HCT116 (cell line): ENCODE results near the gene SC5D. TPM values are rescaled to one million over a fixed set of nuclear protein-coding genes. Genes with fewer than 3 reads are reported as not detected.

Experiments used
- ATAC-seq: fragments of 200-7000 bp; cut with Tn5 transposase; 2 replicates; pipeline ENCODE4 v1.9.1; 2020; ENCODE audit warnings: mild to moderate bottlenecking, moderate library complexity
- BruUV-seq: library from RNA; stranded (reverse); fragments of 400-500 nt; replicated peaks from 2 replicates; lab custom pipeline; 2021; lab: Mats Ljungman, UMichigan
- CTCF ChIA-PET: fragments of 300-600 bp; sonication (Branson Sonifier 250); formaldehyde crosslinking; loops from one replicate; lab custom pipeline; 2021; ENCODE audit warnings: antibody characterized with exemption; lab: Charles Lee
- POLR2A ChIA-PET: fragments of 300-600, 350-600 bp; sonication (Branson Sonifier 250); formaldehyde crosslinking; loops from one replicate; lab custom pipeline; 2021; ENCODE audit warnings: antibody characterized with exemption; lab: Charles Lee
- RAD21 ChIA-PET, 2 experiments: fragments of 300-600 bp; sonication (Branson Sonifier 250); formaldehyde crosslinking; loops; one replicate each; lab custom pipeline; 2023; ENCODE audit warnings: low total read pairs in 2 of 2; ENCODE audit not compliant: uncharacterized antibody in 2 of 2, unreplicated experiment in 2 of 2, low non-redundant PET in 1 of 2; lab: Charles Lee
- DNase-seq: peaks from one replicate; pipeline ENCODE4 v3.0.0-alpha.2; 2010; ENCODE audit warnings: low read depth, low spot score
- H2AFZ ChIP-seq: fragments of 200-600 bp; shearing (Covaris generic), sonication (generic); 2 replicates; pipeline ENCODE4 v1.6.1; 2017; ENCODE audit warnings: low read depth, mixed run types, mixed read lengths, antibody characterized with exemption, low read length; ENCODE audit not compliant: poor library complexity, severe bottlenecking
- H3K27ac ChIP-seq: 2 replicates; pipeline ENCODE4 v1.5.1; 2012; ENCODE audit warnings: low read depth, low read length
- H3K27me3 ChIP-seq: fragments of 200-600 bp; sonication (generic); 2 replicates; pipeline ENCODE4 v1.6.1; 2016; ENCODE audit warnings: mixed run types, low read length, mixed read lengths; ENCODE audit not compliant: insufficient read depth
- H3K36me3 ChIP-seq, 2 experiments: fragments of 200-500 bp in 1 of 2; fragments of 200-600 bp in 1 of 2; sonication (Bioruptor generic) in 1 of 2; sonication (generic) in 1 of 2; 2 replicates each; pipeline versions ENCODE4 v1.5.1 to v1.6.1; 2014 to 2016; ENCODE audit warnings: low read length in 2 of 2, inconsistent platforms in 1 of 2, mixed read lengths in 1 of 2, mixed run types in 1 of 2; ENCODE audit not compliant: insufficient read depth in 2 of 2, control insufficient read depth in 1 of 2
- H3K4me1 ChIP-seq, 2 experiments: fragments of 200-600 bp in 1 of 2; sonication (generic) in 1 of 2; 2 replicates each; pipeline versions ENCODE4 v1.5.1 to v1.6.1; 2012 to 2017; ENCODE audit warnings: low read length in 2 of 2, inconsistent platforms in 1 of 2, mild to moderate bottlenecking in 1 of 2, mixed read lengths in 1 of 2, mixed run types in 1 of 2, moderate library complexity in 1 of 2; ENCODE audit not compliant: insufficient read depth in 2 of 2, control insufficient read depth in 1 of 2
- H3K4me2 ChIP-seq: fragments of 200-600 bp; sonication (generic); 2 replicates; pipeline ENCODE4 v1.6.1; 2017; ENCODE audit warnings: mixed run types, low read length, mixed read lengths
- H3K4me3 ChIP-seq, 2 experiments: fragments of 200-600 bp in 1 of 2; sonication (generic) in 1 of 2; replicated peaks in 1 of 2; 2 replicates each; pipeline ENCODE4 v1.5.1; 2011 to 2016; ENCODE audit warnings: low read length in 2 of 2, control low read depth in 1 of 2, low read depth in 1 of 2, mild to moderate bottlenecking in 1 of 2, mixed read lengths in 1 of 2, mixed run types in 1 of 2
- H3K79me2 ChIP-seq: fragments of 200-600 bp; sonication (generic); 2 replicates; pipeline ENCODE4 v1.6.1; 2017; ENCODE audit warnings: mild to moderate bottlenecking, mixed run types, low read length, moderate library complexity, mixed read lengths; ENCODE audit not compliant: insufficient read depth
- H3K9ac ChIP-seq: fragments of 200-600 bp; sonication (generic); 2 replicates; pipeline ENCODE4 v1.6.1; 2016; ENCODE audit warnings: low read length, mixed read lengths
- H3K9me2 ChIP-seq: fragments of 200-600 bp; sonication (generic), shearing (Covaris generic); 2 replicates; pipeline ENCODE4 v1.6.1; 2017; ENCODE audit warnings: mixed run types, mild to moderate bottlenecking, moderate library complexity; ENCODE audit not compliant: insufficient read depth
- H3K9me3 ChIP-seq, 2 experiments: fragments of 200-500 bp in 1 of 2; fragments of 200-600 bp in 1 of 2; sonication (Bioruptor generic) in 1 of 2; sonication (generic) in 1 of 2; 2 replicates each; pipeline ENCODE4 v1.6.1; 2014 to 2017; ENCODE audit warnings: low read length in 2 of 2, mixed read lengths in 2 of 2, inconsistent platforms in 1 of 2, low read depth in 1 of 2, mild to moderate bottlenecking in 1 of 2, mixed run types in 1 of 2, moderate library complexity in 1 of 2; ENCODE audit not compliant: control insufficient read depth in 1 of 2, insufficient read depth in 1 of 2
- H4K20me1 ChIP-seq: fragments of 200-600 bp; sonication (generic), shearing (Covaris generic); 2 replicates; pipeline ENCODE4 v1.6.1; 2017; ENCODE audit warnings: mixed run types, mild to moderate bottlenecking, moderate library complexity; ENCODE audit not compliant: insufficient read depth
- ELF1 ChIP-seq: IDR thresholded peaks from 2 replicates; pipeline ENCODE4 v1.6.1; 2012; ENCODE audit warnings: low read depth, borderline replicate concordance
- EZH2 ChIP-seq: fragments of 200-600 bp; sonication (generic); IDR thresholded peaks from 2 replicates; pipeline ENCODE4 v1.6.1; 2017; ENCODE audit warnings: antibody characterized with exemption, mixed run types
- EZH2phosphoT487 ChIP-seq: fragments of 200-600 bp; IDR thresholded peaks from 2 replicates; pipeline ENCODE4 v1.6.1; 2018; ENCODE audit warnings: antibody characterized with exemption, borderline replicate concordance
- MAX ChIP-seq: IDR thresholded peaks from 2 replicates; pipeline ENCODE4 v1.6.1; 2012
- POLR2A ChIP-seq: IDR thresholded peaks from 2 replicates; pipeline ENCODE4 v1.7.0; 2011; ENCODE audit warnings: borderline replicate concordance; ENCODE audit not compliant: insufficient read depth, insufficient read length; ENCODE audit errors: extremely low read depth
- SIN3A ChIP-seq: IDR thresholded peaks from 2 replicates; pipeline ENCODE4 v1.6.1; 2012; ENCODE audit warnings: low read depth
- SRF ChIP-seq: IDR thresholded peaks from 2 replicates; pipeline ENCODE4 v1.6.1; 2012; ENCODE audit warnings: low read depth
- intact Hi-C: fragments of 100-400 bp; cut with micrococcal nuclease; formaldehyde crosslinking; loops from 2 replicates; pipeline ENCODE4 v1.10.0; 2022
- total RNA-seq: library from RNA; stranded (reverse); gene quantifications from one replicate; pipeline ENCODE4 v1.2.1, GENCODE V29; 2021; ENCODE audit not compliant: unreplicated experiment

The SC5D gene
- total RNA-seq, 1 experiment from 2014 or later, result 24.1 TPM

- no peak overlapping the region for H3K4me3 ChIP-seq
- H3K9ac ChIP-seq, result no peak overlapping the region
- CTCF ChIA-PET, result no interaction called here
- H3K36me3 ChIP-seq, result no peaks in the 10 kb centered on the region
- no peaks in the 10 kb centered on the region for H3K27me3 ChIP-seq
- H3K4me2 ChIP-seq, result no peak overlapping the region
- H4K20me1 ChIP-seq, result no peaks in the 10 kb centered on the region
- BruUV-seq, result no TSS peak
- intact Hi-C loops, result no loop called here
- H3K27ac ChIP-seq, result no peak overlapping the region
- no peaks in the 10 kb centered on the region for H3K9me2 ChIP-seq
- no peaks in the 10 kb centered on the region for H3K9me3 ChIP-seq
- no peaks in the 10 kb centered on the region for H3K4me1 ChIP-seq
- H2AFZ ChIP-seq, result no peak overlapping the region
- RAD21 ChIA-PET, result no interaction called here
- no peak for ATAC-seq
- TF ChIP-seq SRF (no peak), MAX (no peak), EZH2phosphoT487 (no peak)
- POLR2A ChIA-PET, result no interaction called here
- no peak for DNase-seq
- H3K79me2 ChIP-seq, result no peaks in the 10 kb centered on the region
These were observed 33.7 kb downstream of the SC5D start for GRCh38 chr11:121326230-121326629.

GRCh38 chr11:121327553-121327952 lies 35.0 kb downstream of the SC5D start:
- ChIA-PET POLR2A (no interaction called here), RAD21 (no interaction called here), CTCF (no interaction called here)
- H4K20me1 ChIP-seq, result no peaks in the 10 kb centered on the region
- no peak overlapping the region for H3K4me3 ChIP-seq
- no peak for ATAC-seq
- no peaks in the 10 kb centered on the region for H3K4me1 ChIP-seq
- no peaks in the 10 kb centered on the region for H3K9me2 ChIP-seq
- no peaks in the 10 kb centered on the region for H3K27me3 ChIP-seq
- no peak for DNase-seq
- intact Hi-C loops, result no loop called here
- H3K9ac ChIP-seq, result no peak overlapping the region
- no peak overlapping the region for H2AFZ ChIP-seq
- H3K27ac ChIP-seq, result no peak overlapping the region
- no peaks in the 10 kb centered on the region for H3K9me3 ChIP-seq
- H3K79me2 ChIP-seq, result no peaks in the 10 kb centered on the region
- no peak overlapping the region for H3K4me2 ChIP-seq
- no peaks in the 10 kb centered on the region for H3K36me3 ChIP-seq
- BruUV-seq, result no TSS peak
- TF ChIP-seq ELF1 (no peak), MAX (no peak), SIN3A (no peak), EZH2 (no peak), POLR2A (no peak)
